ENCODE measurements around the gene PWWP2B. TPM values are rescaled to one million over a fixed set of nuclear protein-coding genes. Genes with fewer than 3 reads are reported as not detected.
A peak's percentile ranks its signal among the peaks of the same experiment; 100 is the strongest.
"Not testable (repeated sequence)": the region's sequence is repeated elsewhere in the genome, so short reads cannot be mapped to it uniquely, and the experiment has no call there.

The PWWP2B gene
- total RNA-seq, 2 experiments from 2014 or later = 6.9 to 12.8 TPM

DNA sequence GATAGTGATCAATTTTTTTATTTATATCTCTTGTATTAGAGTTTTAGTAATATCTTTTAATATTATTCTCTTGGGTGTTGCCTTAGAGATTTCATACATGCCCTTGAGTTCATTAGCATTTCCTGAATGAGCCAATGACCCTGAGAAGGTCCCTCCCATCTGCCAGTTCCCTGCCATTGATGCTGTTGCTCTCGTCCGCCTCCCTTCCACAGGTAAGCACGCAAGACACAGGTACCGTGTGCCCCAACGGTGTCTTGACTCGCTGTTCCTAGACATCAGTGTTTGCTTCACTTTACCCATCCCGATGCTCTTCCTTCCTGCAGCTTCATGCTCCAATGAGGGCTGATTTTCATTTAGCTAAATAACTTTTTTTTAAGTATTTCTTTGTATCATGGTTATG is 19.7 kb upstream of the PWWP2B start:
- Mint-ChIP-seq H3K27ac (no peak overlapping the region), H3K4me1 (peaks cover 9% of the 10 kb centered on the region), H3K36me3 (no peaks in the 10 kb centered on the region), H3K4me3 (no peak overlapping the region), H3K27me3 (no peaks in the 10 kb centered on the region), H3K9me3 (ENCODE audit: low read depth) (no peaks in the 10 kb centered on the region)
- DNase-seq (no peak), ATAC-seq (no peak)
- CTCF ChIA-PET = no interaction called here

DNA sequence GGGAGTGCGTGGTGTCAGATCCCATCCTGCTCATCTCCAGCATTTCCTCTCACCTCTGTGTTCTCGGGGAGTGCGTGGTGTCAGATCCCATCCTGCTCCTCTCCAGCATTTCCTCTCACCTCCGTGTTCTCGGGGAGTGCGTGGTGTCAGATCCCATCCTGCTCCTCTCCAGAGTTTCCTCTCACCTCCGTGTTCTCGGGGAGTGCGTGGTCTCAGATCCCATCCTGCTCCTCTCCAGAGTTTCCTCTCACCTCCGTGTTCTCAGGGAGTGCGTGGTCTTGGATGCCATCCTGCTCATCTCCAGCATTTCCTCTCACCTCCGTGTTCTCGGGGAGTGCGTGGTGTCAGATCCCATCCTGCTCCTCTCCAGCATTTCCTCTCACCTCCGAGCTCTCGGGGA is 18.0 kb upstream of the PWWP2B start:
- peaks cover 12% of the 10 kb centered on the region for H3K4me1 Mint-ChIP-seq
- H3K27ac Mint-ChIP-seq; H3K36me3 Mint-ChIP-seq; DNase-seq; H3K9me3 Mint-ChIP-seq (ENCODE audit: low read depth); H3K27me3 Mint-ChIP-seq; CTCF ChIA-PET; H3K4me3 Mint-ChIP-seq; ATAC-seq: not testable (repeated sequence)

DNA sequence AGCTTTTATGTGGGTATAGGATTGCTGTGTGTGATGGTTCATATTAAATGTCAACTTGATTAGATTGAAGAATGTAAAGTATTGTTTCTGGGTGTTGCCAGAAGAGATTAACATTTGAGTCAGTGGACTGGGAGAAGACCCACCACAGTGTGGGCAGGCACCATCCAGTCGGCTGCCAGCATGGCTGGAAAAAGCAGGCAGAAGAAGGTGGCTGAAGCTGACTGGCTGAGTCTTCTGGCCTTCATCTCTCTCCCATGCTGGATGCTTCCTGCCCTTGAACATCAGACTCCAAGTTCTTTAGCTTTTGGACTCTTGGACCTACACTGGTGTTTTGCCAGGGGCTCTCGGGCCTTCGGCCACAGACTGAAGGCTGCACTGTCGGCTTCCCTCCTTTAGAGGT is 16.0 kb upstream of the PWWP2B start:
- H3K27ac Mint-ChIP-seq; H3K9me3 Mint-ChIP-seq (ENCODE audit: low read depth); H3K4me3 Mint-ChIP-seq; H3K36me3 Mint-ChIP-seq; ATAC-seq; DNase-seq; H3K27me3 Mint-ChIP-seq: not testable (repeated sequence)
- H3K4me1 Mint-ChIP-seq = peaks cover 12% of the 10 kb centered on the region
- CTCF ChIA-PET = interaction anchor here (1.0 to 1.5 kb wide), 3 partner anchors 9 to 74 kb away, joined by 3 to 7 read pairs (median 4); no protein-coding TSS in a partner anchor

DNA sequence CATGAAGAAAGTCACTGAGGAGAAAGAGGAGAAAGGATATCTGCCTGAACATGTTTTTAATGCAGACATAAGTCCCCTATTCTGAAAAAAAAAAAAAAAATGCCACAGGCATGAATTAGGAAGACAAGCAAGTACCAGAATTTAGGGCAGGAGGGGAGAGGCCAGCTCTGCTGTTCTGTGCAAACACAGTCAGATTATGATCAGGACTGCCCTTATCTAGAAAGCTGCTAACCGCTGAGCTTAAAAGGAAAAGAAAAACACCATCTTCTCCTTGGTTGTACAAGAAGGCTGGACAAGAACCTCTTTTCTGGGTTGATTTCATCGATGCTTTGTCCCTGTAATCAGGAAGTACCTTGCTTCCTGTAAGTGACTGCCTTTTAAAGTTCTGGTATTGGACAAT is 15.3 kb upstream of the PWWP2B start:
- H3K4me3 Mint-ChIP-seq = no peak overlapping the region
- CTCF ChIA-PET = interaction anchor here (1.1 to 1.5 kb wide), 2 partner anchors 10 to 65 kb away, joined by 4 to 7 read pairs; no protein-coding TSS in a partner anchor
- H3K27me3 Mint-ChIP-seq = no peaks in the 10 kb centered on the region
- no peak for DNase-seq
- peak overlapping the region; percentile 25 for H3K27ac Mint-ChIP-seq
- H3K9me3 Mint-ChIP-seq (ENCODE audit: low read depth) = no peaks in the 10 kb centered on the region
- H3K4me1 Mint-ChIP-seq = peaks cover 12% of the 10 kb centered on the region
- no peaks in the 10 kb centered on the region for H3K36me3 Mint-ChIP-seq
- peak; percentile 30 for ATAC-seq

DNA sequence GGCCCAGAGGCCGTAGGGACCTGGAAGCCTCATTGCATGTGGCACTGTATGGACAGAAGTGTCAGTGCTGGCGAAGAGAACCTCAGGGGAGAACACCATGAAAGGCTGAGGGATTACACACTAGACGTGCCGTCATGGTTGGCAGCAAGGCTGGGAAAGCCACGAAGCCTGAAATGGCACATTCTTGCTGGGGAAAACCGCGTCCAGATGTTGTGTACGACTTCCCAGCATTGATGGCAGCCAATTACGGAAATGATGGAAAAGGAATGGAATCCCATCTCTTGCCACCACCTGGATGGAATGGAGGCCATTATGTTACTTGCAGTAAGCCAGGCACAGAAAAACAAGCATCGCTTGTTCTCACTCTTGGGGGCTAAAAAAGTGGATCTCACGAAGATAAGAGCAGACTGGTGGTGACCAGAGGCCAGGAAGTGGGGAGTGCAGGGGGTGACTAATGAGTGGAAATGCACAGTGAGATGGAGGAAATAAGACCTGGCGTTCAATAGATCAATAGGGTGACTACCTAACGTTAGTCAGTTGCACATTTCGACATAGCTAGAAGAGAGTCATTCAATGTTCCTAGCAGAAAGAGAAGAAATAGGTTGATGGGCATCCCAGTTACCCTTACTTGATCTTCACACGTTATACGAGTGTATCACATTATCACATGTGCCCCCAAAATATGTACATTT is 14.6 kb upstream of the PWWP2B start:
- DNase-seq = no peak
- CTCF ChIA-PET = interaction anchor here (1.1 kb wide), 1 partner anchor 64 kb away, joined by 4 read pairs; no protein-coding TSS in a partner anchor

DNA sequence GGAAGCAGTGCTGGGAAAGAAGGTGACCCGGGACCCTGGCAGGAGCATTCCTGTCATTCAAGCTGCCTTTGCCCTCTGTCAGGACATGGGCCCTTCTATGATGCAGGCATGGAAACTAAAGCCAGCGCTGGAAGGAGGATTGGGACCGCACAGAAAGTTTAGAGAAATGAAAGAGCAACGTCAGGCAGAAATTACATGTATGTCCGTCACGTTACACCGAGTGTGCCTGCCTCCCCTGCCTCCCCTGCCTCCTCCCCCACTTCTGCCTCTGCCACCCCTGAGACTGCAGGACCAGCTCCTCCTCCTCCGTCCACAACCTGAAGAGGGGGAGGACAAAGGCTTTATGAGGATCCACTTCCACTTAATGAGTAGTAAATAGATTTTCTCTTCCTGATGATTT is 13.9 kb upstream of the PWWP2B start:
- Mint-ChIP-seq H3K36me3 (no peaks in the 10 kb centered on the region), H3K9me3 (ENCODE audit: low read depth) (no peaks in the 10 kb centered on the region), H3K27me3 (no peaks in the 10 kb centered on the region), H3K27ac (no peak overlapping the region), H3K4me1 (peaks cover 14% of the 10 kb centered on the region), H3K4me3 (no peak overlapping the region)
- no peak for DNase-seq
- ATAC-seq = no peak
- CTCF ChIA-PET = interaction anchor here (1.3 kb wide), 1 partner anchor 10 kb away, joined by 3 read pairs; no protein-coding TSS in a partner anchor

More for the DNA sequence above, 14.6 kb upstream of the PWWP2B start:
- H3K36me3 Mint-ChIP-seq = no peaks in the 10 kb centered on the region
- H3K4me1 Mint-ChIP-seq = peaks cover 12% of the 10 kb centered on the region
- H3K27ac Mint-ChIP-seq = peak overlapping the region; percentile 25
- peak; percentile 69 for ATAC-seq
- H3K4me3 Mint-ChIP-seq = no peak overlapping the region
- H3K27me3 Mint-ChIP-seq = no peaks in the 10 kb centered on the region
- no peaks in the 10 kb centered on the region for H3K9me3 Mint-ChIP-seq (ENCODE audit: low read depth)

DNA sequence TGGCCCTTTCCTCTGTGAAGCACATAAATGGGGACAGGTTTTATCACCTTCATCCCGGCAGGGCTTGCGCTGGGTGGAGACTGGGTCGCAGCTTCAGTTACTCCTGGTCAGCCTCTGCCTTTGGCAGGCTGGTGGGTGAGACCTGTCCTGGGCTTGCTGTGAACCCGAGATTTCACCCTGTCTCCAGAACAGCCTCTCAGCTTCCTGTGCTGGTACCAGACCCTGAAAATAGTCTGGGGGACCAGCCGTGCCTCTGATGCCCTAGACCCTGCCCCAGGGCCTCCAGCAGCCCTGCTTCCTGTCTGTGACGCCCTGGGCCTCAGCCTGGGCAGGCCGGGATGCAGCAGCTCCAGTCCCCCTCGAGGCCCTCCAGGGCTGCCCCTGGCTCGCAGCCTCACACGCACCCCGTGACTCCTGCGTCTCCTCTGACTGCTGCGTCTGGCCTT is 13.2 kb upstream of the PWWP2B start:
- CTCF ChIA-PET = interaction anchor here (1.3 kb wide), 1 partner anchor 11 kb away, joined by 3 read pairs; no protein-coding TSS in a partner anchor
- Mint-ChIP-seq H3K27ac (no peak overlapping the region), H3K9me3 (ENCODE audit: low read depth) (no peaks in the 10 kb centered on the region), H3K27me3 (no peaks in the 10 kb centered on the region), H3K4me3 (no peak overlapping the region), H3K4me1 (peaks cover 14% of the 10 kb centered on the region), H3K36me3 (no peaks in the 10 kb centered on the region)
- ATAC-seq (no peak), DNase-seq (no peak)

DNA sequence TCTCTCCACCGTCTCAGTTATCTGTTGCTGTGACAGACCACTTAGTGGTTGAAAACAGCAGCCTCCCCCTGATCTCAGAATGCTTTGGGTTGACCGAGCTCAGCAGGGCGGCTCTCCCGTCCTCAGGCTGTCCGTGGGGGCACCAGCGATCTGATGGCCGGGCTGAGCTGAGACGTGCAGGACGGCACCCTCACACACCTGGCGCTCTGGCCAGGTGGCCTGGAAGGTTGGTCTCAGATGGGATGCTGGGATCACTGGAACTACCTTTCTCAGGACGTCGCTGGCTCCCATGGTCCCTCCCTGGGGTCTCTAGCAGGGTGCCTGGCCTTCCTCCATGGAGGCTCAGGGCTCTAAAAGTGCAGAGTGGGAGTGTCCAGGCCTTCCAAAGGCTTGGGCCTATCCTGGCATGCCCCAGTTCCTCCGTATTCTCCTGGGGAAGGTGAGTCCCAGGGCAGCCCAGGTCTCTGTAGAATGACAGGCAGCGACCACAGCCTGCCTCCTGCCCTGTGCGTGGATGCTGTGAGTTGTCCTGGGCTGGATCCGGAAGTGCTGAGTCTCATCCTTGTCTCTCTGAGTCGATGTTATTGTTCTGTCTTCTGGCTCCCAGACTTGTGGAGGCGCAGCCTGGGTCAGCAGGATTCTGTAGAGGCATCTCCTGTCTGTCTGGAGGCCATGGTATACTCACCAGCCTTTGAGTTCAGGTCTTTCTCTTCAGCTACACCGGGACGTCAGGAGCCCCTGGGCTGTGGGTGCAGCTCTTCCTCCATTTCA is 12.2 kb upstream of the PWWP2B start:
- Mint-ChIP-seq H3K4me3 (no peak overlapping the region), H3K9me3 (ENCODE audit: low read depth) (no peaks in the 10 kb centered on the region), H3K36me3 (no peaks in the 10 kb centered on the region), H3K27me3 (no peaks in the 10 kb centered on the region), H3K27ac (no peak overlapping the region), H3K4me1 (peaks cover 14% of the 10 kb centered on the region)
- ATAC-seq (no peak), DNase-seq (no peak)
- CTCF ChIA-PET = interaction anchor here (1.5 to 1.8 kb wide), 2 partner anchors 69 to 71 kb away, joined by 3 to 6 read pairs; no protein-coding TSS in a partner anchor

DNA sequence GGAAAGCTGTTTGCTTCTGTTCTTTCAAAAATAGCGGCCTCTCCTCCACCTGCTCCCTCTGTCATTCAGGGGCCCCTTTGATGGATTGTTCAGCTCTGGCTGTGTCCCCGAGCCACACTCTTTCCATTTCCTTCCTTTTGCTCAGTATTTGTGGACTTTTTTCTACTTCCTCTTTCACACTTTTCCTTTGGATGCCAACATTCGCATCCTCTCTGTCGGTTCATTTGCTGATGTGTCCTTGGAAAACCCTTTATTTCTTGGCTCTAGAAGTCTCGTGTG is 11.7 kb upstream of the PWWP2B start:
- no peaks in the 10 kb centered on the region for H3K27me3 Mint-ChIP-seq
- peaks cover 14% of the 10 kb centered on the region for H3K4me1 Mint-ChIP-seq
- H3K27ac Mint-ChIP-seq = no peak overlapping the region
- no peak for ATAC-seq
- H3K9me3 Mint-ChIP-seq (ENCODE audit: low read depth) = no peaks in the 10 kb centered on the region
- no peak overlapping the region for H3K4me3 Mint-ChIP-seq
- CTCF ChIA-PET = interaction anchor here (1.5 to 1.8 kb wide), 4 partner anchors 62 to 70 kb away, joined by 3 to 6 read pairs (median 4); no protein-coding TSS in a partner anchor
- DNase-seq = no peak
- no peaks in the 10 kb centered on the region for H3K36me3 Mint-ChIP-seq

DNA sequence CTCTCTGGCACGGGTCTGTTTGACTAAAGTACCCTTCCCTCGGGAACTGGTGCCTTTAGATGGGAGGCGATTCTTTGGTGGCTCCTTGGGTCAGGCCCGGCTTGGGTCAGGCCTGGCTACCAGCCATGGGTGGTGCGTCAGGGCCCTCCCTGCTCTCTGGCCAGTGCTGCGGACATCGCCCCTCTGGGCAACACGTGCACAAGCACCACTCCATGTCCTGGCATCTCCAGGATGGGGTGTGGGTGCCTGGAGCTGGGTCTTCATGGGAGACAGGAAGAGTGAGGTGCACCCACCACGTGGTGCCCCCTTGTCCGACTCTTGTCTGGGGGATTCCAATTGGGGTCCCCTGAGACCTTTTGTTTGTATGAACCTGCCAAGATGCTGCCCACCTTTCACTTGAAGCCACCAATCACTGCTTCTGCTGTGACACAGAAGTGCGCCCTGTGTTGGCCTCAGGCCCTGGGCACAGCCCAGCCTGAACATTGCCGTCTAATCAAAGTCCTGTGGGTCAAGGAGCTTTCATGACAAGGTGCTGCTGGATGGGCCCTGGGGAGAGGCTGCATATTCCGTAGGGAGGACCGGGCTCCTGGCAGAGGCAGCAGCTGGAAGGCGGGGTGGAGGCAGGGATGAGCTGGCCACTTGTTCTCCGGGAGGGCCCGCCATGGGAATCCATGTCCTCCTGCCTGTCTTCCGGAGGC is 11.1 kb upstream of the PWWP2B start:
- no peaks in the 10 kb centered on the region for H3K27me3 Mint-ChIP-seq
- H3K27ac Mint-ChIP-seq = no peak overlapping the region
- peaks cover 14% of the 10 kb centered on the region for H3K4me1 Mint-ChIP-seq
- H3K9me3 Mint-ChIP-seq (ENCODE audit: low read depth) = no peaks in the 10 kb centered on the region
- CTCF ChIA-PET = interaction anchor here (1.5 to 1.8 kb wide), 4 partner anchors 61 to 69 kb away, joined by 3 to 6 read pairs (median 4); no protein-coding TSS in a partner anchor
- ATAC-seq (no peak), DNase-seq (no peak)
- no peak overlapping the region for H3K4me3 Mint-ChIP-seq
- no peaks in the 10 kb centered on the region for H3K36me3 Mint-ChIP-seq

DNA sequence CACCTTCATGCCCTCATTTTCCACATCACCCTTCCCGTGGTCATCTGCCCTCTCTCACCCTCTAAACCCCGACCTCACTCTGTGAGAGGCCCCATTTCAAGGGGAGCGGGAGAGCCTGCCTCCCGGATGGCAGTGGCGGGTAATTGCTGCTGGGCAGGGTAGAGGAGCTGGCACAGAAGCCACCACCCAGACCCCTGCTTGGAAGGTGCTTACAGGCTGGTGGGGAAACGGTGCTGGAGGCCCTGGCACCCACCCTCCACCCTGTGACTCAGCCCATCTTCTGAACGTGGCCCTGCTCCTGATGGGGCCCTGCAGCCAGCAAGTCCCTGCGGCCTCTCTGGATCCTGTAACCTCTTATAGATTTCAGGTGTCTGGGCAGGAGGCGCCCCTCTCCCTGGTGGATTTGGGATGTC is 10.6 kb upstream of the PWWP2B start:
- H3K9me3 Mint-ChIP-seq (ENCODE audit: low read depth) = no peaks in the 10 kb centered on the region
- CTCF ChIA-PET = interaction anchor here (1.5 to 1.6 kb wide), 3 partner anchors 61 to 67 kb away, joined by 3 to 4 read pairs (median 3); no protein-coding TSS in a partner anchor
- H3K27ac Mint-ChIP-seq = no peak overlapping the region
- H3K27me3 Mint-ChIP-seq = no peaks in the 10 kb centered on the region
- H3K4me1 Mint-ChIP-seq = peaks cover 13% of the 10 kb centered on the region
- H3K36me3 Mint-ChIP-seq = no peaks in the 10 kb centered on the region
- H3K4me3 Mint-ChIP-seq = no peak overlapping the region
- DNase-seq (no peak), ATAC-seq (no peak)

DNA sequence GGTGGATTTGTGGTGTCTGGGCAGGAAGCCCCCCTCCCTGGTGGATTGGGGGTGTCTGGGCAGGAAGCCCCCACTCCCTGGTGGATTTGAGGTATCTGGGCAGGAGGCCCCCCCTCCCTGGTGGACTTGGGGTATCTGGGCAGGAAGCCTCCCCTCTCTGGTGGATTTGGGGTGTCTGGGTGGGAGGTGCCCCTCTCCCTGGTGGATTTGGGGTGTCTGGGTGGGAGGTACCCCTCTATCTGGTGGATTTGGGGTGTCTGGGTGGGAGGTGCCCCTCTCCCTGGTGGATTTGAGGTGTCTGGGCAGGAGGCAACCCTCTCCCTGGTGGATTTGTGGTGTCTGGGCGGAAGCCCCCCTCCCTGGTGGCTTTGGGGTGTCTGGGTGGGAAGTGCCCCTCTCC is 10.1 kb upstream of the PWWP2B start:
- H3K4me3 Mint-ChIP-seq; H3K27ac Mint-ChIP-seq; ATAC-seq; H3K9me3 Mint-ChIP-seq (ENCODE audit: low read depth); DNase-seq; H3K27me3 Mint-ChIP-seq; H3K4me1 Mint-ChIP-seq; H3K36me3 Mint-ChIP-seq: not testable (repeated sequence)
- CTCF ChIA-PET = interaction anchor here (1.0 to 1.6 kb wide), 4 partner anchors 59 to 65 kb away, joined by 3 to 9 read pairs (median 4); no protein-coding TSS in a partner anchor

DNA sequence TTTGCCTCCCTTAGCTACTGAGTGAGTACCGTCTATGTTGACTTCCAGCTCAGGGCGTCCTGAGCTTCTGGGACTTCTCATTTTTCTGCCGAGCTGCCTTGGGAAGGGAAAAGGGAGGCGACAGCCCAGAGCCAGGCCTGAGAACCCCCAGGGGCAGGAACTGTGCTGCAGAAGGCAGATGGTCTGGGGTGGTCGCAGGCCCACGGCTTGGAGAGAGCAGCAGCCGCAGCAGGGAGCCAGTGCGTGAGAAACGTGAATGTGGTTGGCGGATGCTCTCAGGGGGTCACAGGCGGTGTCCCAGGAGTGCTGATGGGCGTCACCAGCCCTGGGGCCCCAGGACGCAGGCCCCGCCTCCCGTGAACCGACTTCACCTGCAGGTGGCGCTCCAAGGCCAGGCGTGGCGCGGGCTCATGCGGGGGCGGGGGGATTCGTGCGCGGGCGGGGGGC is 9.2 kb upstream of the PWWP2B start:
- Mint-ChIP-seq H3K9me3 (ENCODE audit: low read depth) (peaks cover 7% of the 10 kb centered on the region), H3K27me3 (no peaks in the 10 kb centered on the region), H3K27ac (peak overlapping the region; percentile 50), H3K4me1 (peaks cover 2% of the 10 kb centered on the region), H3K36me3 (peaks cover 1% of the 10 kb centered on the region), H3K4me3 (no peak overlapping the region)
- CTCF ChIA-PET = interaction anchor here (0.7 to 1.1 kb wide), 5 partner anchors 58 to 68 kb away, joined by 3 to 9 read pairs (median 5); no protein-coding TSS in a partner anchor
- peak; percentile 81 for DNase-seq
- ATAC-seq = peak; percentile 85

Measured in activated CD8-positive, alpha-beta memory T cell treated with anti-CD3 and anti-CD28 coated beads, Interleukin-2, amount 10 ng/mL, durations not matched to agents 7 days and 5 days (primary cell).